K562 (cell line): Measurements from ENCODE around the gene RETN. TPM values are rescaled to one million over a fixed set of nuclear protein-coding genes. Genes with fewer than 3 reads are reported as not detected.
A peak's percentile ranks its signal among the peaks of the same experiment; 100 is the strongest.

Experiments
- ATAC-seq: fragments of 200-7000 bp; cut with Tn5 transposase; 3 replicates; pipeline ENCODE4 v1.9.1; 2020; ENCODE audit warnings: moderate library complexity
- BruUV-seq: library from RNA; stranded (reverse); fragments of 400-500 nt; replicated peaks from 2 replicates; lab custom pipeline; 2021; lab: Mats Ljungman, UMichigan
- CTCF ChIA-PET: fragments of 300-600 bp; formaldehyde crosslinking; extraction: SDS; loops from one replicate; lab custom pipeline; 2021; ENCODE audit warnings: low intra/inter-chr PET ratio; lab: Yijun Ruan, JAX
- POLR2A ChIA-PET: fragments of 300-600, 350-650 bp; sonication (Branson Sonifier 250); formaldehyde crosslinking; extraction: SDS; loops from one replicate; lab custom pipeline; 2021; ENCODE audit warnings: antibody characterized with exemption, inconsistent platforms; lab: Yijun Ruan, JAX
- DNase-seq, 4 experiments: peaks; one replicate each; pipeline versions ENCODE4 v3.0.0 to v3.0.0-alpha.2; 2011 to 2018; ENCODE audit warnings: low spot score in 3 of 4, mixed read lengths in 3 of 4; ENCODE audit errors: extremely low read depth in 1 of 4
- FAIRE-seq: peaks from 2 replicates; lab custom pipeline; 2011; peaks lifted over from hg19 to GRCh38; lab: Jason Lieb, UNC
- H2AFZ ChIP-seq: 2 replicates; pipeline ENCODE4 v1.6.0; 2011; ENCODE audit warnings: low read depth, low read length, control low read depth, inconsistent platforms
- H3K27ac ChIP-seq: fragments of 200-600 bp; 3 replicates; pipeline ENCODE4 v1.8.0; 2011; ENCODE audit warnings: low read depth, mild to moderate bottlenecking, control low read depth, inconsistent platforms, low read length, moderate library complexity, mixed read lengths; ENCODE audit errors: extremely low read depth
- H3K27me3 ChIP-seq, 2 experiments: fragments of 300-600 bp in 1 of 2; 2 replicates in 1 of 2; 3 replicates in 1 of 2; pipeline versions ENCODE4 v1.6.0 to v1.8.0; 2011; ENCODE audit warnings: inconsistent platforms in 2 of 2, low read length in 2 of 2, mild to moderate bottlenecking in 1 of 2, mixed read lengths in 1 of 2, moderate library complexity in 1 of 2; ENCODE audit not compliant: control insufficient read depth in 2 of 2, insufficient read depth in 2 of 2
- H3K36me3 ChIP-seq: fragments of 300-600 bp; 3 replicates; pipeline ENCODE4 v1.8.0; 2011; ENCODE audit warnings: mild to moderate bottlenecking, low read length, inconsistent platforms; ENCODE audit not compliant: control insufficient read depth, insufficient read depth
- H3K4me1 ChIP-seq, 2 experiments: fragments of 200-600 bp in 1 of 2; replicated peaks in 1 of 2; 2 replicates in 1 of 2; 3 replicates in 1 of 2; pipeline versions ENCODE4 v1.5.1 to v1.8.0; 2011; ENCODE audit warnings: inconsistent platforms in 2 of 2, low read length in 2 of 2, mild to moderate bottlenecking in 1 of 2, mixed read lengths in 1 of 2, moderate library complexity in 1 of 2; ENCODE audit not compliant: control insufficient read depth in 2 of 2, insufficient read depth in 2 of 2
- H3K4me2 ChIP-seq: 2 replicates; pipeline ENCODE4 v1.6.1; 2011; ENCODE audit warnings: low read length, control low read depth, inconsistent platforms, mixed read lengths; ENCODE audit not compliant: insufficient read depth
- H3K4me3 ChIP-seq: fragments of 200-600 bp; sonication (generic), shearing (Covaris generic); 2 replicates; pipeline ENCODE4 v1.5.1; 2016; ENCODE audit warnings: control low read depth, inconsistent platforms
- H3K79me2 ChIP-seq: fragments of 200-600 bp; 3 replicates; pipeline ENCODE4 v1.8.0; 2011; ENCODE audit warnings: low read length, inconsistent platforms; ENCODE audit not compliant: control insufficient read depth, insufficient read depth
- H3K9ac ChIP-seq, 2 experiments: 2 replicates each; pipeline versions ENCODE4 v1.6.0 to v1.6.1; 2011; ENCODE audit warnings: low read depth in 2 of 2, low read length in 2 of 2, control low read depth in 1 of 2, inconsistent platforms in 1 of 2, mild to moderate bottlenecking in 1 of 2, mixed read lengths in 1 of 2; ENCODE audit not compliant: insufficient read depth in 1 of 2
- H3K9me1 ChIP-seq: one replicate; pipeline ENCODE4 v1.6.0; 2011; ENCODE audit warnings: inconsistent platforms, mild to moderate bottlenecking, low read length, moderate library complexity; ENCODE audit not compliant: control insufficient read depth, insufficient read depth
- H3K9me3 ChIP-seq: replicated peaks from 2 replicates; pipeline ENCODE4 v1.5.1; 2011; ENCODE audit warnings: low read depth, low read length, inconsistent platforms; ENCODE audit not compliant: control insufficient read depth, insufficient read depth
- H4K20me1 ChIP-seq: replicated peaks from 2 replicates; pipeline ENCODE4 v1.6.1; 2011; ENCODE audit warnings: low read length, inconsistent platforms, mixed read lengths; ENCODE audit not compliant: control insufficient read depth, insufficient read depth
- MEF2A ChIP-seq: IDR thresholded peaks from 2 replicates; pipeline ENCODE4 v1.6.1; 2011; ENCODE audit warnings: low read depth, mild to moderate bottlenecking, low read length, moderate library complexity; ENCODE audit not compliant: control insufficient read depth
- MEIS2 ChIP-seq: fragments of 450-650 bp; IDR thresholded peaks from 2 replicates; pipeline ENCODE4 v1.6.1; 2014; ENCODE audit warnings: mild to moderate bottlenecking; ENCODE audit not compliant: partially characterized antibody
- NFXL1 ChIP-seq: fragments of 450-650 bp; formaldehyde crosslinking; IDR thresholded peaks from 2 replicates; pipeline ENCODE4 v1.4.0; 2021; ENCODE audit warnings: mild to moderate bottlenecking
- USF2 ChIP-seq: sonication (generic); formaldehyde crosslinking; IDR thresholded peaks from 2 replicates; pipeline ENCODE4 v1.5.0; 2020; ENCODE audit warnings: missing genetic modification reagents
- WGBS: fragments of 100-300 bp; shearing (Covaris generic); methylation state at CpG from one replicate; pipeline ENCODE4 v1.1.6; 2016; ENCODE audit warnings: low coverage, mixed read lengths; ENCODE audit not compliant: insufficient coverage; ENCODE audit errors: missing lambda C conversion rate; 5-methylcytosine and 5-hydroxymethylcytosine counted together
- in situ Hi-C: fragments of 300-500 bp; cut with MboI; formaldehyde crosslinking; loops from 4 replicates; pipeline ENCODE4 v1.15.0; 2018; ENCODE audit warnings: inconsistent platforms, mixed read lengths
- intact Hi-C: fragments of 100-400 bp; cut with micrococcal nuclease; formaldehyde crosslinking; loops from 2 replicates; pipeline ENCODE4 v1.14.2; 2022
- polyA plus RNA-seq, 8 experiments: library from polyadenylated mRNA; depleted of rRNA in 4 of 8; stranded (reverse) in 5 of 8; unstranded in 3 of 8; fragments of >200 nt; fragmentation: Nextera tagmentation in 2 of 8; fragmentation: Illumina TruSeq in 1 of 8; extraction: Ambion mirVana in 2 of 8; extraction: Trizol in 1 of 8; gene quantifications; 2 replicates each; pipeline versions ENCODE4 v1.2.1 to v1.2.3, GENCODE V29; 2011 to 2014; ENCODE audit warnings: inconsistent platforms in 1 of 8, missing spikeins in 1 of 8
- total RNA-seq, 7 experiments: library from RNA; depleted of rRNA in 6 of 7; stranded (reverse); fragments of >200 nt in 6 of 7; fragmentation: Illumina TruSeq in 2 of 7; extraction: Trizol in 2 of 7; gene quantifications; 2 replicates each; pipeline versions ENCODE4 v1.2.1 to v1.2.3, GENCODE V29; 2011 to 2021; ENCODE audit warnings: low replicate concordance in 1 of 7
- TF ChIP-seq, protein P1 (sequence below), 2 experiments: fragments of 450-650 bp; formaldehyde crosslinking in 1 of 2; IDR thresholded peaks; 2 replicates each; pipeline versions ENCODE4 v1.4.0 to v1.6.1; 2014 to 2020; ENCODE audit warnings: mild to moderate bottlenecking in 2 of 2, borderline replicate concordance in 1 of 2, low read depth in 1 of 2

The RETN gene
- total and polyA plus RNA-seq, 9 of the 15 experiments (the other 6 are each of a cell fraction or from before 2014, with no cell fraction given): not detected

- Histone ChIP-seq H3K4me3 (no peak overlapping the region), H3K4me2 (no peak overlapping the region), H3K36me3 (no peaks in the 10 kb centered on the region), H4K20me1 (no peaks in the 10 kb centered on the region), H3K9ac (no peak overlapping the region), H3K79me2 (no peaks in the 10 kb centered on the region), H3K9me3 (no peaks in the 10 kb centered on the region), H3K27ac (no peak overlapping the region), H3K9me1 (no peaks in the 10 kb centered on the region)
- FAIRE-seq: peak; percentile 29
- WGBS: 24% methylated on average over 8 of the region's 8 CpGs
- POLR2A ChIA-PET: interaction anchor here (1.1 kb wide), 1 partner anchor 14 kb away, joined by 3 read pairs; the partner anchor contains the start of gene RETN
- DNase-seq: no peak
- in situ Hi-C loops: no loop called here
- TF ChIP-seq MEF2A (no peak), MEIS2 (peak; percentile 23), USF2 (CRISPR knock-in tag) (0 out of 2 replicates have a peak, but pooled peaks have one; percentile 13), NFXL1 (CRISPR knock-in tag) (no peak)
- TF ChIP-seq, protein P1, sequence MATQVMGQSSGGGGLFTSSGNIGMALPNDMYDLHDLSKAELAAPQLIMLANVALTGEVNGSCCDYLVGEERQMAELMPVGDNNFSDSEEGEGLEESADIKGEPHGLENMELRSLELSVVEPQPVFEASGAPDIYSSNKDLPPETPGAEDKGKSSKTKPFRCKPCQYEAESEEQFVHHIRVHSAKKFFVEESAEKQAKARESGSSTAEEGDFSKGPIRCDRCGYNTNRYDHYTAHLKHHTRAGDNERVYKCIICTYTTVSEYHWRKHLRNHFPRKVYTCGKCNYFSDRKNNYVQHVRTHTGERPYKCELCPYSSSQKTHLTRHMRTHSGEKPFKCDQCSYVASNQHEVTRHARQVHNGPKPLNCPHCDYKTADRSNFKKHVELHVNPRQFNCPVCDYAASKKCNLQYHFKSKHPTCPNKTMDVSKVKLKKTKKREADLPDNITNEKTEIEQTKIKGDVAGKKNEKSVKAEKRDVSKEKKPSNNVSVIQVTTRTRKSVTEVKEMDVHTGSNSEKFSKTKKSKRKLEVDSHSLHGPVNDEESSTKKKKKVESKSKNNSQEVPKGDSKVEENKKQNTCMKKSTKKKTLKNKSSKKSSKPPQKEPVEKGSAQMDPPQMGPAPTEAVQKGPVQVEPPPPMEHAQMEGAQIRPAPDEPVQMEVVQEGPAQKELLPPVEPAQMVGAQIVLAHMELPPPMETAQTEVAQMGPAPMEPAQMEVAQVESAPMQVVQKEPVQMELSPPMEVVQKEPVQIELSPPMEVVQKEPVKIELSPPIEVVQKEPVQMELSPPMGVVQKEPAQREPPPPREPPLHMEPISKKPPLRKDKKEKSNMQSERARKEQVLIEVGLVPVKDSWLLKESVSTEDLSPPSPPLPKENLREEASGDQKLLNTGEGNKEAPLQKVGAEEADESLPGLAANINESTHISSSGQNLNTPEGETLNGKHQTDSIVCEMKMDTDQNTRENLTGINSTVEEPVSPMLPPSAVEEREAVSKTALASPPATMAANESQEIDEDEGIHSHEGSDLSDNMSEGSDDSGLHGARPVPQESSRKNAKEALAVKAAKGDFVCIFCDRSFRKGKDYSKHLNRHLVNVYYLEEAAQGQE (IDR thresholded peaks at IDR 0.05; ENCODE audit: borderline replicate concordance): peak; percentile 31; the same call in 1 of the 2 replicates
- TF ChIP-seq, protein P1 (CRISPR knock-in tag; IDR thresholded peaks at IDR 0.05; ENCODE audit: low read depth): no peak
- TF ChIP-seq, all 486 proteins: peak for 3
- peaks cover 4% of the 10 kb centered on the region in 2 experiments; a peak in 2 of 5 replicates for H3K27me3 ChIP-seq
- BruUV-seq: no TSS peak
- CTCF ChIA-PET: no interaction called here
- intact Hi-C loops: no loop called here
- no peak overlapping the region for H2AFZ ChIP-seq
- no peak for ATAC-seq
- H3K4me1 ChIP-seq: peaks cover 2 to 9% of the 10 kb centered on the region in 2 experiments; a peak in 3 of 5 replicates
Measured at GRCh38 chr19:7654401-7654800, 14.4 kb upstream of the RETN start.
